K562 (cell line): ENCODE results near the gene CD46. TPM values are rescaled to one million over a fixed set of nuclear protein-coding genes. Genes with fewer than 3 reads are reported as not detected.

Experiments
- ATAC-seq: fragments of 200-7000 bp; cut with Tn5 transposase; 3 replicates; pipeline ENCODE4 v1.9.1; 2020; ENCODE audit warnings: moderate library complexity
- BruUV-seq: library from RNA; stranded (reverse); fragments of 400-500 nt; replicated peaks from 2 replicates; lab custom pipeline; 2021; lab: Mats Ljungman, UMichigan
- CTCF ChIA-PET: fragments of 300-600 bp; formaldehyde crosslinking; extraction: SDS; loops from one replicate; lab custom pipeline; 2021; ENCODE audit warnings: low intra/inter-chr PET ratio; lab: Yijun Ruan, JAX
- POLR2A ChIA-PET: fragments of 300-600, 350-650 bp; sonication (Branson Sonifier 250); formaldehyde crosslinking; extraction: SDS; loops from one replicate; lab custom pipeline; 2021; ENCODE audit warnings: antibody characterized with exemption, inconsistent platforms; lab: Yijun Ruan, JAX
- DNase-seq, 4 experiments: peaks; one replicate each; pipeline versions ENCODE4 v3.0.0 to v3.0.0-alpha.2; 2011 to 2018; ENCODE audit warnings: low spot score in 3 of 4, mixed read lengths in 3 of 4; ENCODE audit errors: extremely low read depth in 1 of 4
- FAIRE-seq: peaks from 2 replicates; lab custom pipeline; 2011; peaks lifted over from hg19 to GRCh38; lab: Jason Lieb, UNC
- H2AFZ ChIP-seq: 2 replicates; pipeline ENCODE4 v1.6.0; 2011; ENCODE audit warnings: low read depth, low read length, control low read depth, inconsistent platforms
- H3K27ac ChIP-seq: fragments of 200-600 bp; 3 replicates; pipeline ENCODE4 v1.8.0; 2011; ENCODE audit warnings: low read depth, mild to moderate bottlenecking, control low read depth, inconsistent platforms, low read length, moderate library complexity, mixed read lengths; ENCODE audit errors: extremely low read depth
- H3K27me3 ChIP-seq, 2 experiments: fragments of 300-600 bp in 1 of 2; 2 replicates in 1 of 2; 3 replicates in 1 of 2; pipeline versions ENCODE4 v1.6.0 to v1.8.0; 2011; ENCODE audit warnings: inconsistent platforms in 2 of 2, low read length in 2 of 2, mild to moderate bottlenecking in 1 of 2, mixed read lengths in 1 of 2, moderate library complexity in 1 of 2; ENCODE audit not compliant: control insufficient read depth in 2 of 2, insufficient read depth in 2 of 2
- H3K36me3 ChIP-seq: fragments of 300-600 bp; 3 replicates; pipeline ENCODE4 v1.8.0; 2011; ENCODE audit warnings: mild to moderate bottlenecking, low read length, inconsistent platforms; ENCODE audit not compliant: control insufficient read depth, insufficient read depth
- H3K4me1 ChIP-seq, 2 experiments: fragments of 200-600 bp in 1 of 2; replicated peaks in 1 of 2; 2 replicates in 1 of 2; 3 replicates in 1 of 2; pipeline versions ENCODE4 v1.5.1 to v1.8.0; 2011; ENCODE audit warnings: inconsistent platforms in 2 of 2, low read length in 2 of 2, mild to moderate bottlenecking in 1 of 2, mixed read lengths in 1 of 2, moderate library complexity in 1 of 2; ENCODE audit not compliant: control insufficient read depth in 2 of 2, insufficient read depth in 2 of 2
- H3K4me2 ChIP-seq: 2 replicates; pipeline ENCODE4 v1.6.1; 2011; ENCODE audit warnings: low read length, control low read depth, inconsistent platforms, mixed read lengths; ENCODE audit not compliant: insufficient read depth
- H3K4me3 ChIP-seq: fragments of 200-600 bp; sonication (generic), shearing (Covaris generic); 2 replicates; pipeline ENCODE4 v1.5.1; 2016; ENCODE audit warnings: control low read depth, inconsistent platforms
- H3K79me2 ChIP-seq: fragments of 200-600 bp; 3 replicates; pipeline ENCODE4 v1.8.0; 2011; ENCODE audit warnings: low read length, inconsistent platforms; ENCODE audit not compliant: control insufficient read depth, insufficient read depth
- H3K9ac ChIP-seq, 2 experiments: 2 replicates each; pipeline versions ENCODE4 v1.6.0 to v1.6.1; 2011; ENCODE audit warnings: low read depth in 2 of 2, low read length in 2 of 2, control low read depth in 1 of 2, inconsistent platforms in 1 of 2, mild to moderate bottlenecking in 1 of 2, mixed read lengths in 1 of 2; ENCODE audit not compliant: insufficient read depth in 1 of 2
- H3K9me1 ChIP-seq: one replicate; pipeline ENCODE4 v1.6.0; 2011; ENCODE audit warnings: inconsistent platforms, mild to moderate bottlenecking, low read length, moderate library complexity; ENCODE audit not compliant: control insufficient read depth, insufficient read depth
- H3K9me3 ChIP-seq: replicated peaks from 2 replicates; pipeline ENCODE4 v1.5.1; 2011; ENCODE audit warnings: low read depth, low read length, inconsistent platforms; ENCODE audit not compliant: control insufficient read depth, insufficient read depth
- H4K20me1 ChIP-seq: replicated peaks from 2 replicates; pipeline ENCODE4 v1.6.1; 2011; ENCODE audit warnings: low read length, inconsistent platforms, mixed read lengths; ENCODE audit not compliant: control insufficient read depth, insufficient read depth
- ADNP ChIP-seq: fragments of 200-800 bp; sonication (Bioruptor generic); IDR thresholded peaks from 2 replicates; pipeline ENCODE4 v1.6.1; 2016; ENCODE audit warnings: missing genetic modification characterization, missing compliant biosample characterization
- BCOR ChIP-seq: fragments of 450-650 bp; IDR thresholded peaks from 2 replicates; pipeline ENCODE4 v1.6.1; 2016
- CBX1 ChIP-seq: sonication (generic); IDR thresholded peaks from 2 replicates; pipeline ENCODE4 v1.6.1; 2016; ENCODE audit warnings: antibody characterized with exemption, low read depth, mild to moderate bottlenecking
- DDX20 ChIP-seq: fragments of 450-650 bp; IDR thresholded peaks from 2 replicates; pipeline ENCODE4 v1.6.1; 2016; ENCODE audit warnings: missing genetic modification characterization, low read depth, mild to moderate bottlenecking, missing compliant biosample characterization, moderate library complexity
- HOMEZ ChIP-seq: fragments of 250-450 bp; sonication (Bioruptor Pico); IDR thresholded peaks from 2 replicates; pipeline ENCODE4 v1.4.0; 2020; ENCODE audit warnings: mild to moderate bottlenecking, moderate library complexity
- KDM1A ChIP-seq, 2 experiments: fragments of 450-650 bp; IDR thresholded peaks; 2 replicates each; pipeline ENCODE4 v1.6.1; 2016; ENCODE audit warnings: mild to moderate bottlenecking in 2 of 2
- PML ChIP-seq: IDR thresholded peaks from 2 replicates; pipeline ENCODE4 v1.6.1; 2012; ENCODE audit warnings: low read length, inconsistent platforms
- RBM25 ChIP-seq: fragments of 200-400 bp; formaldehyde crosslinking; IDR thresholded peaks from 2 replicates; pipeline ENCODE4 v1.6.1; 2018; ENCODE audit warnings: low read length, low read depth, moderate library complexity; ENCODE audit not compliant: severe bottlenecking
- RCOR1 ChIP-seq, 2 experiments: IDR thresholded peaks; 2 replicates each; pipeline ENCODE4 v1.6.1; 2012; ENCODE audit warnings: low read depth in 2 of 2, low read length in 2 of 2, borderline replicate concordance in 1 of 2, improper control_type of control experiment in 1 of 2
- SNIP1 ChIP-seq: fragments of 450-650 bp; IDR thresholded peaks from 2 replicates; pipeline ENCODE4 v1.7.1; 2017; ENCODE audit warnings: low read depth, mild to moderate bottlenecking
- SP2 ChIP-seq: IDR thresholded peaks from 2 replicates; pipeline ENCODE4 v1.6.1; 2011; ENCODE audit warnings: mild to moderate bottlenecking, low read depth, low read length, moderate library complexity; ENCODE audit not compliant: poor library complexity, severe bottlenecking; ENCODE audit errors: extremely low read depth
- SUPT5H ChIP-seq: fragments of 450-650 bp; IDR thresholded peaks from 2 replicates; pipeline ENCODE4 v1.6.1; 2016
- ZKSCAN1 ChIP-seq: fragments of 150-350 bp; IDR thresholded peaks from 2 replicates; pipeline ENCODE4 v1.6.1; 2016; ENCODE audit warnings: low read depth, low read length
- ZNF133 ChIP-seq: fragments of 250-450 bp; sonication (Bioruptor Pico); IDR thresholded peaks from 2 replicates; pipeline ENCODE4 v1.4.0; 2020; ENCODE audit warnings: mild to moderate bottlenecking
- ZNF655 ChIP-seq: fragments of 250-450 bp; sonication (Bioruptor Pico); IDR thresholded peaks from 2 replicates; pipeline ENCODE4 v1.5.0; 2021
- in situ Hi-C: fragments of 300-500 bp; cut with MboI; formaldehyde crosslinking; loops from 4 replicates; pipeline ENCODE4 v1.15.0; 2018; ENCODE audit warnings: inconsistent platforms, mixed read lengths
- intact Hi-C: fragments of 100-400 bp; cut with micrococcal nuclease; formaldehyde crosslinking; loops from 2 replicates; pipeline ENCODE4 v1.14.2; 2022
- polyA plus RNA-seq, 8 experiments: library from polyadenylated mRNA; depleted of rRNA in 4 of 8; stranded (reverse) in 5 of 8; unstranded in 3 of 8; fragments of >200 nt; fragmentation: Nextera tagmentation in 2 of 8; fragmentation: Illumina TruSeq in 1 of 8; extraction: Ambion mirVana in 2 of 8; extraction: Trizol in 1 of 8; gene quantifications; 2 replicates each; pipeline versions ENCODE4 v1.2.1 to v1.2.3, GENCODE V29; 2011 to 2014; ENCODE audit warnings: inconsistent platforms in 1 of 8, missing spikeins in 1 of 8
- total RNA-seq, 7 experiments: library from RNA; depleted of rRNA in 6 of 7; stranded (reverse); fragments of >200 nt in 6 of 7; fragmentation: Illumina TruSeq in 2 of 7; extraction: Trizol in 2 of 7; gene quantifications; 2 replicates each; pipeline versions ENCODE4 v1.2.1 to v1.2.3, GENCODE V29; 2011 to 2021; ENCODE audit warnings: low replicate concordance in 1 of 7

Gene CD46
- total and polyA plus RNA-seq, 9 of the 15 experiments (the other 6 are each of a cell fraction or from before 2014, with no cell fraction given): 87.9 to 374 (median 156) TPM

DNA sequence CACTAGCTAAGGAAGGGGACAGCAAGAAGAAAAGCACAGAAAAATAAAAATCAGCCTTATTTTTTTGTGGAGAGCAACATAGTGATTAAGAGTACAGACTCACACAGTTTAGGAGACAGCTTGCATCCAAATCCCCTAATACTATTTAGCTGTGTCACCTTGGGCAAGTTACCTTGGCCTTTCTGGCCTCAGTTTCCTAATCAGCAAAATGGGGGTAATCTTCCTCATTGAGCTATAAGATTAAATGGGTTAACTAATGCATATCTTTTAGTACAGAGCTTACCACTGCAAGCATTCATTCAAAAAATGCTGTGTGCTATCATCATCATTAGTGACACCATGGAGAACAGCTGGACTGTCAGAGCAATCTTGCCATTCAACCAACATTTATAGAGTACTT lies 77.7 kb downstream of the CD46 start:
- no peak for FAIRE-seq
- peaks cover 19% of the 10 kb centered on the region for H3K79me2 ChIP-seq
- intact Hi-C loops: no loop called here
- H3K9me3 ChIP-seq: no peaks in the 10 kb centered on the region
- peaks cover 44 to 77% of the 10 kb centered on the region in 2 experiments for H3K4me1 ChIP-seq
- no peaks in the 10 kb centered on the region for H4K20me1 ChIP-seq
- ChIA-PET CTCF (interaction anchor here (0.7 to 0.9 kb wide), 2 partner anchors 105 to 169 kb away, joined by 3 to 4 read pairs; no protein-coding TSS in a partner anchor), POLR2A (interaction anchor here (0.9 to 2.3 kb wide), 7 partner anchors 9 to 134 kb away, joined by 4 to 12 read pairs (median 5); no protein-coding TSS in a partner anchor)
- H3K9ac ChIP-seq: no peak overlapping the region
- no peak for ATAC-seq
- TF ChIP-seq CBX1 (no peak), PML (no peak), BCOR (peak; percentile 80), DDX20 (tag) (no peak), HOMEZ (no peak), RCOR1 (IDR thresholded peaks at IDR 0.05; ENCODE audit: borderline replicate concordance in 1 of 2, low read depth in 2 of 2, low read length in 2 of 2) (0 out of 4 replicates have a peak, but pooled peaks of 1 of the 2 experiments have one; percentile 21), ZNF133 (CRISPR knock-in tag) (no peak), RBM25 (peak; percentile 89), SUPT5H (no peak), KDM1A (IDR thresholded peaks at IDR 0.05) (peak; percentile 31 to 37; a peak in 2 of 4 replicates), ZKSCAN1 (no peak), SNIP1 (no peak), ADNP (peak; percentile 77), ZNF655 (CRISPR knock-in tag) (no peak), SP2 (no peak)
- no peaks in the 10 kb centered on the region for H3K36me3 ChIP-seq
- no peak overlapping the region for H3K27ac ChIP-seq
- no peaks in the 10 kb centered on the region for H3K9me1 ChIP-seq
- in situ Hi-C loops: loop anchor here (5.0 to 10.0 kb wide), 3 partner anchors 43 to 1825 kb away; partner anchors contain the start of gene LAMB3
- no peak overlapping the region for H3K4me2 ChIP-seq
- no peak for DNase-seq
- no peak overlapping the region for H2AFZ ChIP-seq
- BruUV-seq: no TSS peak
- H3K27me3 ChIP-seq: no peaks in the 10 kb centered on the region
- H3K4me3 ChIP-seq: no peak overlapping the region
